ENCODE measurements around the gene LRBA.

Gene LRBA

DNA sequence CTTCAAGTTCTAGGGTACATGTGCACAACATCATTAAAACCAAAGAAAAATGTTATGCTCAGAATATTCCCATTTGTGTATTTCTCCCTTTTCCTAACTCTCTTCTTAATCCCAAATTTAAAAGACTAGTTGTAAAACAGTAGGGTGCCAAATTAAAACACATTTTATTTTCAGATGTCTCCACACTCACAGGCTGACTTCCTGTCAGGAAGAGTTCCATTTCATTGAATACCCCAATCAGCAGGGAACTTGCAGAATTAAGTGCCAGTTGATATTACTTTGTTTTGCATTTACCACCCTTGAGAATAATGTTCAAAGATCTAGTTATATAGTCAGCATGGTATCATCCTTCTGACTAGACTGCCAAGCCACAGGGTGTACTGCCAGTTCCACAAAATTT, 225.2 kb downstream of the LRBA start:
- Histone ChIP-seq H3K4me3 (ENCODE audit: low read length) (no peak overlapping the region), H3K27me3 (ENCODE audit: control insufficient read depth, insufficient read depth, low read length) (no peaks in the 10 kb centered on the region), H3K36me3 (ENCODE audit: control insufficient read depth, insufficient read depth, low read length) (no peaks in the 10 kb centered on the region), H3K9ac (ENCODE audit: low read length) (no peak overlapping the region), H3K27ac (ENCODE audit: low read depth, low read length) (no peak overlapping the region), H3K4me1 (ENCODE audit: control insufficient read depth, insufficient read depth, low read length) (no peaks in the 10 kb centered on the region)

DNA sequence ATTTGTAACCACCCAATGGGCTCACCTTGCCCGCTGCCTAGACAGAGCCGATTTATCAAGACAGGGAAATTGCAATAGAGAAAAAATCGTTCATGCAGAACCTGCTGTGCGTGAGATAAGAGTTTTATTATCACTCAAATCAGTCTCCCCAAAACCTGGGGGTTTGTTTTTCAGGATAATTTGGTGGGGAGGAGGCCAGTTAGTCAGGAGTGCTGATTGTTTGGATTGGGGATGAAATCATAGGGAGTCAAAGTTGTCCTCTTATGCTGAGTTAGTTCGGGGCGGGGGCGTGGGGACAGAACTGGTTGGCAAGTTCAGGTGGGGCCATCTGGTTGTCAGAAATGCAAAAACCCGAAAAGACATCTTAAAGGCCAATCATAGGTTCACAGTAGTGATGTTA, 230.1 kb downstream of the LRBA start:
- no peaks in the 10 kb centered on the region for H3K27me3 ChIP-seq (ENCODE audit: control insufficient read depth, insufficient read depth, low read length)
- H3K27ac ChIP-seq (ENCODE audit: low read depth, low read length) = no peak overlapping the region
- no peak overlapping the region for H3K9ac ChIP-seq (ENCODE audit: low read length)
- no peaks in the 10 kb centered on the region for H3K36me3 ChIP-seq (ENCODE audit: control insufficient read depth, insufficient read depth, low read length)
- H3K4me1 ChIP-seq (ENCODE audit: control insufficient read depth, insufficient read depth, low read length) = no peaks in the 10 kb centered on the region
- no peak overlapping the region for H3K4me3 ChIP-seq (ENCODE audit: low read length)

DNA sequence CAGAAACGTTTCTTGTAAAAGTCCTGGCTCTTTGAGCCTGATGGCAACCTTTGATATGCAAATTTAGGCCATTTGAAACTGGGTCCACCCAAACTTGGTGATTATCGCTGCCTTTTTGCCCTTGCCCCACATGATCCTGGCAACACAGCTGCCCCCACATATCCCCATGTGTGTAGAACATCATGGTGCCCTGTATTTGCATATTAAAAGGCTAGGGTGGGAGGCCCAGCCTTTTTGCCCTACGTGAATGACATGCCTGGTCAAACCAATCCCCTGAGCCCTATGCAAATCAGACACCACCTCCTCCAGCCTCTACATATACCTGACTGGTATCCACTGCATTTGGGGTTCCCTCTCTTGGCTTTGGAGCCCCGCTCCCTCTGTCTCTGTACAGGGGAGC, 230.8 kb downstream of the LRBA start:
- Histone ChIP-seq H3K36me3 (ENCODE audit: control insufficient read depth, insufficient read depth, low read length) (no peaks in the 10 kb centered on the region), H3K9ac (ENCODE audit: low read length) (no peak overlapping the region), H3K4me3 (ENCODE audit: low read length) (no peak overlapping the region), H3K4me1 (ENCODE audit: control insufficient read depth, insufficient read depth, low read length) (no peaks in the 10 kb centered on the region), H3K27ac (ENCODE audit: low read depth, low read length) (no peak overlapping the region), H3K27me3 (ENCODE audit: control insufficient read depth, insufficient read depth, low read length) (no peaks in the 10 kb centered on the region)

DNA sequence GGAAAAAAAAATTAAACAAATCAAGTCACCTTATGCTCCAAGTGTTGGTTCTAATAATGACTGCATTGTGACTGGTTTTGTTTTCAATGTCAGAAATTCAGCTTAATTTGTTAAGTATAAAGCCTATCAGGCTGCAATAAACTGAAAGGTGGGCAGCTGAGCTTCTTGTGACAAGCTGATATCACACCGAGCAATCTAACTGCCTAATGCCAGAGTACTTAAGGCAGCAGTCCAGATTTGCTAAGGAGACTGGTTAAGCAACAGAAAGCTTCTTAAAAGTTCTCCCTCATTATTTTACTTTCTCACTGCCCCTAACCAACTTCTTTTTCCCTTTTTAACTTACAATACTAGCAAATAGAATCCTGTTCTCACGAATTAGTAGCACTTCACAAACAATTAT, 232.2 kb downstream of the LRBA start:
- Histone ChIP-seq H3K27ac (ENCODE audit: low read depth, low read length) (no peak overlapping the region), H3K36me3 (ENCODE audit: control insufficient read depth, insufficient read depth, low read length) (no peaks in the 10 kb centered on the region), H3K27me3 (ENCODE audit: control insufficient read depth, insufficient read depth, low read length) (no peaks in the 10 kb centered on the region), H3K4me1 (ENCODE audit: control insufficient read depth, insufficient read depth, low read length) (no peaks in the 10 kb centered on the region), H3K4me3 (ENCODE audit: low read length) (no peak overlapping the region), H3K9ac (ENCODE audit: low read length) (no peak overlapping the region)

DNA sequence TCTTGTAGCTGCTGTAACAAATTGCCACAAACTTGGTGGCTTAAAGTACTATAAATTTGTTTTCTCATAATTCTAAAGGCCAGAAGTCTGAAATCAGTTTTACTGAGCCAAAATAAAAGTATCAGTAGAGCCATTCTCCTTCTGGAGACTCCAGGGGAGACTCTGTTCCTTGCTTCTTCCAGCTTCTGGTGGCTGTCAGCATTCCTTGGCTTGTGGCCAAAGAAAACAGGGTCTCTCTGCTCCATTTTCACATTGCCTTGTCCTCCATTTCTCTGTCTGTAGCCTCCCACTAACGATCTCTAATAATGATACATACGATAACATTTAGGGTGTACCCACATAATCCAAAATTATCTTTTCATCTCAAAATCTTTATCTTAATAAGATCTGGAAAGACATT, 232.8 kb downstream of the LRBA start:
- H3K27ac ChIP-seq (ENCODE audit: low read depth, low read length) = no peak overlapping the region

DNA sequence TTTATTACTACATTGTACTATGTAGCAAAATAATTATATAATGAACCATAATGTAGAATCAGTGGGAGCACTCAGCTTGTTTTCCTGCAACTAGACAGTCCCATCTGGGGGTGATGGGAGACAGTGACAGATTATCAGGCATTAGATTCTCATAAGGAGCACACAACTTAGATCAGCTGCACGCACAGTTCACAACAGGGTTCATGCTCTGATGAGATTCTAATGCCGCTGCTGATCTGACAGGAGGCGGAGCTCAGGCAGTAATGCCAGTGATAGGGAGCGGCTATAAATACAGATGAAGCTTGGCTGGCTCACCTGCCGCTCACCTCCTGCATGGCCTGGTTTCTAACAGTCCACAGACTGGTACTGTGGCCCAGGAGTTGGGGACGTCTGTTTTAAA, 233.9 kb downstream of the LRBA start:
- H3K27ac ChIP-seq (ENCODE audit: low read depth, low read length) = no peak overlapping the region

More for the DNA sequence above, 232.8 kb downstream of the LRBA start:
- Histone ChIP-seq H3K4me1 (ENCODE audit: control insufficient read depth, insufficient read depth, low read length) (no peaks in the 10 kb centered on the region), H3K27me3 (ENCODE audit: control insufficient read depth, insufficient read depth, low read length) (no peaks in the 10 kb centered on the region), H3K4me3 (ENCODE audit: low read length) (no peak overlapping the region), H3K9ac (ENCODE audit: low read length) (no peak overlapping the region), H3K36me3 (ENCODE audit: control insufficient read depth, insufficient read depth, low read length) (no peaks in the 10 kb centered on the region)

DNA sequence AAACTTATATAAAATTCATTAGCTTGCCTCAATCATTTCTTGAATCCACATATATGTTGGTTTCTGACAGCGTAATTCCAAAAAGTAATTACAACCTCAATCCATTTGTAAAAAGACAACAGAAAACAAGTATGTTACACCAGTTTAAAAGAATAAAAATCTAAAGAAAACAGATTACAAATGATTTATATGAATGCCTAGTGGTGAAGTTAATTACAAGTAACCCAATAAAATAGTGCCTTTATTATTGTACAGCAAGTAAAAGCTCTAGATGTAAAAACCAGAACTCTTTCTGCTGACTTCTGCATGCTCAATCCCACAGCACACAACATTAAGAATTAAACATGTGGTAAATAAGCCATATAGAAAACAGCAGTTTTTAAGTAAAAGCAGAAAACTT, 235.4 kb downstream of the LRBA start:
- Histone ChIP-seq H3K4me3 (ENCODE audit: low read length) (no peak overlapping the region), H3K36me3 (ENCODE audit: control insufficient read depth, insufficient read depth, low read length) (no peaks in the 10 kb centered on the region), H3K27me3 (ENCODE audit: control insufficient read depth, insufficient read depth, low read length) (no peaks in the 10 kb centered on the region), H3K4me1 (ENCODE audit: control insufficient read depth, insufficient read depth, low read length) (no peaks in the 10 kb centered on the region), H3K9ac (ENCODE audit: low read length) (no peak overlapping the region), H3K27ac (ENCODE audit: low read depth, low read length) (no peak overlapping the region)

More for the DNA sequence above, 233.9 kb downstream of the LRBA start:
- no peaks in the 10 kb centered on the region for H3K36me3 ChIP-seq (ENCODE audit: control insufficient read depth, insufficient read depth, low read length)
- no peak overlapping the region for H3K4me3 ChIP-seq (ENCODE audit: low read length)
- H3K9ac ChIP-seq (ENCODE audit: low read length) = no peak overlapping the region
- H3K4me1 ChIP-seq (ENCODE audit: control insufficient read depth, insufficient read depth, low read length) = no peaks in the 10 kb centered on the region
- no peaks in the 10 kb centered on the region for H3K27me3 ChIP-seq (ENCODE audit: control insufficient read depth, insufficient read depth, low read length)

DNA sequence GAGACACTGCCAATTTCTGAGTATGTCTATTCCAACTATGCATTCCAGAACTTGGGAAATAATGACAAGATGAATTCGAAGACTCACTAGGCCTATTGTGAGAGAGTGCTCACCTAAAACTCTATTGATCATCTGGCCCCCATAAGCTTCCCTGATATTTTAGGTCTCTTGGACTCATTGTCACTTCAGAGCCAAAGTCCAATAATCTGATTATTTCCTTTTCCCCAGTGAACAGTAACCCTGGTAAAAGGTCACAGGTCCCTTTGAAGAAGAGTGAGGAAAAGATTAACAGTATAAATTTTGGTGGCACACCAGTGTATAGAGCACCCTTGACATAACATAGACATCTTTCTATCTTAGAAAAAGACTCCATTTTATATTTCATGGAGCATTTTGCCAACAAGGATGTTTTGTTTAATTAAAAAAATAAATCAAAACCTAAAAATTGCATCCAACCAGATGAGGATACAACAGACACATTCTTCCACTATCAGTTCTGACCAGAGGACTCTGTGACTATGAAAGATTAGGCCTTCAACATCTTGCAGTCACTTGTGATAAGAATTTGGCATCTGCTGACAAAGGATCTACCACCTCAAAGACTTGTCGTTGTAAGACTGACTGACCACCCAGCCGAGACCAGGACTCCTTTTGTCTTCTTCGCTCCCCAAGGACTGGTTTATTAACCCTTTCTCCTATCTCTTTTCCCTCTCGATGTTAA, 241.2 kb downstream of the LRBA start:
- Histone ChIP-seq H3K4me3 (ENCODE audit: low read length) (no peak overlapping the region), H3K9ac (ENCODE audit: low read length) (no peak overlapping the region), H3K4me1 (ENCODE audit: control insufficient read depth, insufficient read depth, low read length) (no peaks in the 10 kb centered on the region), H3K27me3 (ENCODE audit: control insufficient read depth, insufficient read depth, low read length) (no peaks in the 10 kb centered on the region), H3K27ac (ENCODE audit: low read depth, low read length) (no peak overlapping the region), H3K36me3 (ENCODE audit: control insufficient read depth, insufficient read depth, low read length) (no peaks in the 10 kb centered on the region)

DNA sequence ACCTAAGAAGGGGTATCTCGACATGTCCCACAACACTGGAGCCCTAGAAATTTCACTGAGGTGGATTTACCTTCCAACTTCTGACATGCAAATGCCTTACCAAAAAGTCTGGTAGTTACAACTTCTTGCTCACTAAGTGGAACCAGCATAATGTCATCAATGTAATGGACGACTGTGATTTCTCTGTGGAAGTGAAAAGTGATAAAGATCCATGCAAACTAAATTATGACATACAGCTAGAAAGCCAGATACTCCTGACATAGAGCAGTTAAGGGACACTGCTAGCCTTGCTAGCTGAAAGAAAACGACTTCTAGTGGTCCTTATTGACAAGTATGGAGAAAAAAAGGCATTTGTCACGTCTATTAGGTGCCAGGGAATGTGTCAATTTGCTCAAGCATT, 242.1 kb downstream of the LRBA start:
- no peaks in the 10 kb centered on the region for H3K36me3 ChIP-seq (ENCODE audit: control insufficient read depth, insufficient read depth, low read length)
- H3K9ac ChIP-seq (ENCODE audit: low read length) = no peak overlapping the region
- H3K27ac ChIP-seq (ENCODE audit: low read depth, low read length) = no peak overlapping the region
- no peak overlapping the region for H3K4me3 ChIP-seq (ENCODE audit: low read length)
- no peaks in the 10 kb centered on the region for H3K27me3 ChIP-seq (ENCODE audit: control insufficient read depth, insufficient read depth, low read length)
- H3K4me1 ChIP-seq (ENCODE audit: control insufficient read depth, insufficient read depth, low read length) = no peaks in the 10 kb centered on the region

DNA sequence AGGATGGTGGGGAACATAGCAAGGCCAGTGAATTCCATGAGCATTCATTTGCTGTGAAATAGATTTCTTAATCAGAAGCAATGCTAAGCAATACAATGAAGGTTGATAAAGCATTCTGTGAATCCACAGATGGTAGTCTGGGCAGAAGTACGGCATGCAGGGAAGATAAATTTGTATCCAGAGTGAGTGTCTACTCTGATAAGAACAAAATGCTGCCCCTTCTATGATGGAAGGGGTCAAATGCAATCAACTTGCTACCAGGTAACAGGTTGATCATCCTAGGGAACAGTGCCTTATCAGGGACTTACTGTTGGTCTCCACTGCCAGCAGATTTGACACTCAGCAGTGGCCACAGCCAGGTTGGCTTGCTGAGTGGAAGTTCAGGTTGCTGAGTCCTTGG, 243.7 kb downstream of the LRBA start:
- Histone ChIP-seq H3K36me3 (ENCODE audit: control insufficient read depth, insufficient read depth, low read length) (no peaks in the 10 kb centered on the region), H3K27ac (ENCODE audit: low read depth, low read length) (no peak overlapping the region), H3K9ac (ENCODE audit: low read length) (no peak overlapping the region), H3K4me3 (ENCODE audit: low read length) (no peak overlapping the region), H3K27me3 (ENCODE audit: control insufficient read depth, insufficient read depth, low read length) (no peaks in the 10 kb centered on the region), H3K4me1 (ENCODE audit: control insufficient read depth, insufficient read depth, low read length) (no peaks in the 10 kb centered on the region)

DNA sequence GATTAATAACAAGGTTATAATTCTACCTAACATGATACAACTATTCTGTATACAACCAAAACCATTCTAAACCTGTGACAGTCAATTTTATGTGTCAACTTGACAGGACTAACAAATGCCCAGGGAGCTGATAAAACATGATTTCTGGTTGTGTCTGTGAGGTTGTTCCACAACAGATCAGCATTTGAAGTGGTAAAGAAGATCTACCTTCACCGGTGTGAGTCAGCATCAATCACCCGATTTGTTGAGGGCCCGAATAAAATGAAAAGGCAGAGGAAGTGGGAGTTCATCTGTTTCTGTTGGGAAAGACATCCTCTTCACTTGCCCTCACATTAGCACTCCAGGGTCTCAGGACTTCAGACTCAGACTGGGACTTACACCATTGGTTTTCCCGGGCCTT, 245.2 kb downstream of the LRBA start:
- H3K36me3 ChIP-seq (ENCODE audit: control insufficient read depth, insufficient read depth, low read length) = no peaks in the 10 kb centered on the region
- H3K9ac ChIP-seq (ENCODE audit: low read length) = no peak overlapping the region
- H3K4me1 ChIP-seq (ENCODE audit: control insufficient read depth, insufficient read depth, low read length) = no peaks in the 10 kb centered on the region
- no peak overlapping the region for H3K27ac ChIP-seq (ENCODE audit: low read depth, low read length)
- H3K27me3 ChIP-seq (ENCODE audit: control insufficient read depth, insufficient read depth, low read length) = no peaks in the 10 kb centered on the region
- H3K4me3 ChIP-seq (ENCODE audit: low read length) = no peak overlapping the region

DNA sequence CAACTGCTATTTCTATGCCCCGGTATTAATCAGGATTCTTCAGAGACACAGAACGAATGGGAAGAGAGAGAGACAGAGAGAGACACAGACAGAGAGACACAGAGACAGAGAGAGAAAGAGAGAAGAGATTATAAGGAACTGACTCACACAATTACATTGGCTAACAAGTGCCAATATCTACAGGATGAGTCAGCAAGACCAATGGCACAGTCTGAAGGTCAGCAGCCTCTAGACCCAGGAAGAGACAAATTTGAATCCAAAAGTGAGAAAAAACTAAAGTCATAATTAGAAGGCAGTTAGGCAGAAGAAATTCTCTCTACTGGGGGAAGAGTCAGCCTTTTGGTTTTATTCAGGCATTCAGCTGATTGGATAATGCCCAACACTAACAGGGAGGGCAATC, 245.8 kb downstream of the LRBA start:
- no peak overlapping the region for H3K4me3 ChIP-seq (ENCODE audit: low read length)
- no peaks in the 10 kb centered on the region for H3K36me3 ChIP-seq (ENCODE audit: control insufficient read depth, insufficient read depth, low read length)
- no peak overlapping the region for H3K27ac ChIP-seq (ENCODE audit: low read depth, low read length)
- no peaks in the 10 kb centered on the region for H3K4me1 ChIP-seq (ENCODE audit: control insufficient read depth, insufficient read depth, low read length)
- no peak overlapping the region for H3K9ac ChIP-seq (ENCODE audit: low read length)
- H3K27me3 ChIP-seq (ENCODE audit: control insufficient read depth, insufficient read depth, low read length) = no peaks in the 10 kb centered on the region

DNA sequence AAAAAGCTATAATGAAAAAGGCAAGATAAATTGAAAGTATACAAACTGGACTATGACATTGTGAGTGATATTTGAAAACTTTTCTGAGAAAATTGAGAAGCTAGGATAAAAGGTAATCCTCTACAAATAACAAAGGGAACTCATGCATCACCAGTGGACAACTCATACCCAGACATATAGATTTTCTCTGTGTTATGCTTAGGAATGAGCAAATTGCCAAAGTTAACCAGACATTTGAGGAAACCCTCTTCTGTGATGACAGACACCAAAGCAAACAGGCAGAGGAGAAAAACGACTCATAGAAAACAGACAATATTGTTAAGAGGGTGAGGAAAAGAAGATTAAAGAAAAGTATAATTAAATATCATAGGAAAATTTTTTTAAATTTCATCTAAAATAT, 246.6 kb downstream of the LRBA start:
- Histone ChIP-seq H3K27me3 (ENCODE audit: control insufficient read depth, insufficient read depth, low read length) (no peaks in the 10 kb centered on the region), H3K9ac (ENCODE audit: low read length) (no peak overlapping the region), H3K27ac (ENCODE audit: low read depth, low read length) (no peak overlapping the region), H3K4me3 (ENCODE audit: low read length) (no peak overlapping the region), H3K36me3 (ENCODE audit: control insufficient read depth, insufficient read depth, low read length) (no peaks in the 10 kb centered on the region), H3K4me1 (ENCODE audit: control insufficient read depth, insufficient read depth, low read length) (no peaks in the 10 kb centered on the region)

All from rectal smooth muscle tissue (tissue), 1 donor.